ENCODE results near the gene DEDD. TPM values are rescaled to one million over a fixed set of nuclear protein-coding genes. Genes with fewer than 3 reads are reported as not detected.

Gene DEDD
- total RNA-seq, 1 donor from 2014 or later = 40.9 TPM

DNA sequence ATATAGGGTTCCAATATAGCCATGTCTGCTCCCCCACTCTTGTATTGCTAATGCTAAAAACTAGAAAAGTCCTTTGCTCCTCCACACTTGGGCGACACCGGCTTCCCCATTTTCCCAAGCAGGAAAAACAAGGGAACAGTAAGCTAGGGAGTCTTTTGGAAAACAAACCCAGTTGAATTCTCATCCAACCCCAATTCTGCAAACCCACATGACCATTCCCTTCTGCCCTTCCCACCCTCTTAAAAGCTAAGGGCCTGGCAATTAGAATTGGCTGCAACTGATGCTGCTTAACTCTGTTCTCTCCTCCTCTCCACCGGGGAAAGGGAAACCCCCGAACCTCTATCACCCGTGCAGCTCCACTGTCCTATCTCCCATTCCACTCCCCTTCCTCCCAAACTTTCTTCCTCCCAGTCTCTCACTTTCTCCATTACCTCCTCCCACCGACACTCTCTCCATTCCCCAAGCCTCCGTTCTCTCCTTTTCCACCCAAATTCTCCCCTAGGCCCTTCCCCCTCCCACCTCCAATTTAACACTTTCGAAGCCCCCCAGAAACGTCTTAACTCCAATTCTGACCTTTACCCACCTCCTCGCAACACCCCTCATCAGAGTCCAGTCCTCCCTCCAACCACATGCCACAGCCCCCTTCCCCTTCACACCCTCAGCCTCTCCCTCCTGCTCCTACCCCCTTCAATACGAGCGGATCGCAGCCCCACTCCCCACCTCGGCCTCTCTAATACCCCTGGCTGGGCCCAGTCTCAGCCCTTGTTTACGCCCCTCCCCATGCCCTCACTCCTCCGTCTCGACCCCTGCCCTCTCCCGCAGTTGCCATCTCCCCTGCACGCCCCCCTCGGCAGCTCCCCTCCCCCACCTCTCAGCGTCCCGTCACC is 701 bp downstream of the DEDD start:
- peak overlapping the region; percentile 91 for H3K27ac ChIP-seq (ENCODE audit: low read depth, low read length)
- peaks cover 52% of the 10 kb centered on the region for H4K20me1 ChIP-seq (ENCODE audit: insufficient read depth, low read length)
- no peak for FAIRE-seq
- H3K36me3 ChIP-seq (ENCODE audit: insufficient read depth, low read length) = peaks cover 23% of the 10 kb centered on the region
- TF ChIP-seq CTCF (IDR thresholded peaks at IDR 0.05; ENCODE audit: insufficient read depth, low read depth, low read length) (no peak), EZH2 (IDR thresholded peaks at IDR 0.05; ENCODE audit: insufficient read depth, low read length) (no peak)
- no peaks in the 10 kb centered on the region for H3K9me3 ChIP-seq (ENCODE audit: insufficient read depth, low read depth, low read length)
- no peaks in the 10 kb centered on the region for H3K27me3 Mint-ChIP-seq (ENCODE audit: low read depth, unreplicated experiment)
- no peaks in the 10 kb centered on the region for H3K27me3 ChIP-seq (ENCODE audit: insufficient read depth, low read length)
- no peaks in the 10 kb centered on the region for H3K9me3 Mint-ChIP-seq (ENCODE audit: unreplicated experiment)
- H3K36me3 Mint-ChIP-seq (ENCODE audit: low read depth, unreplicated experiment) = peaks cover 21% of the 10 kb centered on the region
- peak overlapping the region; percentile 93 for H3K4me3 ChIP-seq (ENCODE audit: insufficient read depth, low read depth, low read length)
- DNase-seq (ENCODE audit: low read depth) = peak; percentile 25
- H3K4me2 ChIP-seq (ENCODE audit: low read length) = peak overlapping the region; percentile 100
- H3K4me1 Mint-ChIP-seq (ENCODE audit: low read depth, unreplicated experiment) = peaks cover 25% of the 10 kb centered on the region
- H2AFZ ChIP-seq (ENCODE audit: low read depth, low read length) = peak overlapping the region; percentile 56
- no peak overlapping the region for H3K4me3 Mint-ChIP-seq (ENCODE audit: unreplicated experiment)
- peaks cover 76% of the 10 kb centered on the region for H3K79me2 ChIP-seq (ENCODE audit: insufficient read depth, low read length)
- H3K27ac Mint-ChIP-seq (ENCODE audit: unreplicated experiment) = peak overlapping the region; percentile 77
- peak overlapping the region; percentile 94 for H3K9ac ChIP-seq (ENCODE audit: low read length)
- H3K4me1 ChIP-seq (ENCODE audit: insufficient read depth, low read length) = peaks cover 5% of the 10 kb centered on the region

- no peak for FAIRE-seq
- H2AFZ ChIP-seq (ENCODE audit: low read depth, low read length) = no peak overlapping the region
- H3K4me1 Mint-ChIP-seq (ENCODE audit: low read depth, unreplicated experiment) = peaks cover 28% of the 10 kb centered on the region
- H3K9me3 ChIP-seq (ENCODE audit: insufficient read depth, low read depth, low read length) = no peaks in the 10 kb centered on the region
- no peak overlapping the region for H3K4me3 Mint-ChIP-seq (ENCODE audit: unreplicated experiment)
- H3K79me2 ChIP-seq (ENCODE audit: insufficient read depth, low read length) = peaks cover 83% of the 10 kb centered on the region
- no peaks in the 10 kb centered on the region for H3K9me3 Mint-ChIP-seq (ENCODE audit: unreplicated experiment)
- no peak overlapping the region for H3K4me3 ChIP-seq (ENCODE audit: insufficient read depth, low read depth, low read length)
- H3K27me3 Mint-ChIP-seq (ENCODE audit: low read depth, unreplicated experiment) = no peaks in the 10 kb centered on the region
- peaks cover 25% of the 10 kb centered on the region for H3K36me3 Mint-ChIP-seq (ENCODE audit: low read depth, unreplicated experiment)
- H3K4me2 ChIP-seq (ENCODE audit: low read length) = peak overlapping the region; percentile 100
- H3K36me3 ChIP-seq (ENCODE audit: insufficient read depth, low read length) = peaks cover 30% of the 10 kb centered on the region
- TF ChIP-seq EZH2 (IDR thresholded peaks at IDR 0.05; ENCODE audit: insufficient read depth, low read length) (no peak), CTCF (IDR thresholded peaks at IDR 0.05; ENCODE audit: insufficient read depth, low read depth, low read length) (no peak)
- H3K4me1 ChIP-seq (ENCODE audit: insufficient read depth, low read length) = peaks cover 5% of the 10 kb centered on the region
- peak overlapping the region; percentile 22 for H3K27ac Mint-ChIP-seq (ENCODE audit: unreplicated experiment)
- no peak overlapping the region for H3K27ac ChIP-seq (ENCODE audit: low read depth, low read length)
- no peak for DNase-seq (ENCODE audit: low read depth)
- H3K27me3 ChIP-seq (ENCODE audit: insufficient read depth, low read length) = no peaks in the 10 kb centered on the region
- H3K9ac ChIP-seq (ENCODE audit: low read length) = no peak overlapping the region
- peaks cover 59% of the 10 kb centered on the region for H4K20me1 ChIP-seq (ENCODE audit: insufficient read depth, low read length)
Observed at GRCh38 chr1:161130266-161130665, 2.2 kb downstream of the DEDD start.
